Activated effector memory CD4-positive, alpha-beta T cell treated with Interleukin-2 at 50 U/mL for 16 hours (primary cell): ENCODE data around the gene LSP1.
"Not testable (repeated sequence)": the region's sequence is repeated elsewhere in the genome, so short reads cannot be mapped to it uniquely, and the experiment has no call there.

Experiments used
- DNase-seq: peaks from one replicate; pipeline ENCODE4 v3.0.0-alpha.2; 2020

The LSP1 gene

DNA sequence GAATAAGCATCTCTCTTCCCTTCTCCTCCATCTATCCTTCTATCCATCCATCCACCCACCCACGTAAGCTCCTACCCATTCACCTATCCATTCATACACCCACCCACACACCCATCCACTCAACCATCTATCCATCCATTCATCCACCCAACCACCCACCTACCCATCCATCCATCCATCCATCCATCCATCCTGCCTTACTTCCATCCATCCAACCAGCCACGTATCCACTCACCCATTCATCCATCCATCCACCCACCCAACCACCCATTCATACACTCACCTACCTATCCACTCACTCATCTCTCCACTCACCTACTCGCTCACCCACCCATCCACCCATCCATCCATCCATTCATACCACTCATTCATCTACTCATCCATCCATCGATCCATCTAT lies 79.8 kb downstream of the LSP1 start:
- no peak for DNase-seq

DNA sequence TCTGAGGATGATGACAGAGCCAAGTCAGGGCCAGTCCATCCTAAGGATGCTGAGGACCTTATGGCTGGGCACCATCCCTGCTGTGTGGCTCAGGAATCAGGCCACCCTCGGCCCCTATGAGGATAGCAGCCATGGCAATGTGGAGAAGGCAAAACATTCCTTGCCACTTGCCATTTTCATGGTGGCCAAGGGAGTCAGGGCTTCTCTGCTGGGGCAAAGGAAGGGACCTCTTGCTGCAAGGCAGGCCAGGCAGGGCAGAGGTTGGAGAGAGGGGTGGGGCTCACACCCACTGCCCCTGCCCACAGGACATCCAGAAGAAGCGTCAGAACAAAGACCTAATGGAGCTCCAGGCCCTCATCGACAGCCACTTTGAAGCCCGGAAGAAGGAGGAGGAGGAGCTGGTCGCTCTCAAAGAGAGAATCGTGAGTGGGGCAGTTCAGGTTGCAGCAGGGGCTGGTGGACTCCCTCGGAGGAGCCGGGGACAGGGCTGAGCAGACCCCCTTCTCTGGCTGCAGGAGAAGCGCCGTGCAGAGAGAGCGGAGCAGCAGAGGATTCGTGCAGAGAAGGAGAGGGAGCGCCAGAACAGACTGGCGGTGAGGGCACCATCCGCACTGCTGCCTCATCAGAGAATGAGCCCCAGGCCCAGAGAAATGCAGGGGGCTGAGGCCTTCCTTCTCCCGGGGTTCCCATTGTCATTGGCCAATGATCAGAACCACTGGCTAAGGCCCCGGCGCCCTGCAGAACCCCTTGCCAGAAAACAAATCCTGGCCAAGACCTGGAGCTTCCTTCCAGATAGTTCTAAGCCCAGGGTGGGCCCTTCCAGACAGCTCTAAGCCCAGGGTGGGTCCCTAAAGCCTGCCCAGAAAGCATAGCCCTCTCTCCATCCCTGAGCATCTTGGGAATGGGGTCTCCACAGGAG lies 80.8 kb downstream of the LSP1 start:
- no peak for DNase-seq

DNA sequence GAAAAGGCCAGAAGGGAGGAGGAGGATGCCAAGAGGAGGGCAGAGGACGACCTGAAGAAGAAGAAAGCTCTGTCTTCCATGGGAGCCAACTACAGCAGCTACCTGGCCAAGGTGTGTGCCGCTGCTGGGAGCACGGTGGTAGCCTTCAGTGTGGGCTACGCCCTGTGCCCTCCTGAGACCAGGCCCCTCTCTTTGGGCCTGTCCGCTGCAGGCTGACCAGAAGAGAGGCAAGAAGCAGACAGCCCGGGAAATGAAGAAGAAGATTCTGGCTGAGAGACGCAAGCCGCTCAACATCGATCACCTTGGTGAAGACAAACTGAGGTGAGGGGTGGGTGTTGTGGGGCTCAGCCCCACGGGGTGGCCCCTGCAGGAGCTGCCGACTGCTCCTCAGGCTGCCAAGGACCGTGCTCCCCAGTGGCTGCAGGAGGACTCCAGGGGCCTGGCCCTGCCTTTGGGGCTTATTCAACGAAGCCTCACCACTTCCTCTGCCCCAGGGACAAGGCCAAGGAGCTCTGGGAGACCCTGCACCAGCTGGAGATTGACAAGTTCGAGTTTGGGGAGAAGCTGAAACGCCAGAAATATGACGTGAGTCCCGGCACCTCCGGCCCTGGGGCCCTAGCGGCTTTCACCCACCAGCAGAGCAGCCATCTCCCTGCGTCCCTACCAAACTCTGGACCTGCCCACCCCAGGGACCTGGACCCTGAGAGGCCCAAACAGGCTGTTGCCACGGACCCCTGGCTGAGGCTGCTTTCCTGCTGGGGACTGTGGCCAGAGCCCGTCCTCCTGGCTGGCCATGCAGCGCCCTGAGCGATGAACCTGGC lies 81.7 kb downstream of the LSP1 start:
- no peak for DNase-seq

DNA sequence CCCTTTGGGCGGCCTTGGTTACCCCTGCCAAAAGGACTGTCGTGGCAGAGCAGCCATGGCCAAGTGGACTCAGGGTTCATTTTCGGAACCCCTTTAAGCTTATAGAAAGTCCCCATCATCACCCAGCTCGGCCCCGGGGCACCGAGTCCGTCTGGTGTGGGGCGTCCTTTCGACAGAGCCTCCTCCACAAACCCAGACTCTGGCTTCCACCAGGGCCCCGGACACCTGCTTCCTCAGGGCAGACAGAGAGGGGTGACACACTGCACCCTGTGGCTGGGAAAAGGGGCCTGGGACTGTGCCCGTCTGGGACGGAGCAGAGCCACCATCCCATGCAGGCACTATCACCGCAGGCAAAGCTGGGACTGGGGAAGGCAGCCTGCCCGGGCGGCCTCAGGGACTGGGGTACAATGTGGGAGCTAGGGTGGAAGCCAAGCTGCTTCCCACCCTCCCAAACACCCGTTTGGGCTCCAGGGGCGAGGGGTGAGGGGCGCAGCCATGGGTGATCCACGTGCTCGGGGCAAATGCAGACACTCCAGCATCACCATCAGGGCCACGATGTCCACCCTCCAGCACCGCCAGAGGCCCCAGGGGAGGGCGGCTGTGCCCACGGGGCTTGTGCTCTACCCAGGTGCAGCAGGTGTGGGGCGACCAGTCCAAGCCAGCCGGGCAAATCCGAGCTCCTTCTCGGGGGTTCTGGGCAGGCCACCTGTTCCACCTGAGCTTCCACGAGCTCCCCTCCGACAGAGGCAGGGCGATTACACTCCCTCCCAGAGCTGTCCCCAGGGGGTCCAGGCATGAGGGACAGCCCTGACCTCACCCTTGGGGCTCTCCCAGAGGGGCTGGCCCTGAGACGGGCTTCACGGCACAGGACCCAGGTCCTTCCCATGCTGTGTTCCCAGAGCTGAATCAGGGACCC lies 82.5 kb downstream of the LSP1 start:
- DNase-seq: no peak

DNA sequence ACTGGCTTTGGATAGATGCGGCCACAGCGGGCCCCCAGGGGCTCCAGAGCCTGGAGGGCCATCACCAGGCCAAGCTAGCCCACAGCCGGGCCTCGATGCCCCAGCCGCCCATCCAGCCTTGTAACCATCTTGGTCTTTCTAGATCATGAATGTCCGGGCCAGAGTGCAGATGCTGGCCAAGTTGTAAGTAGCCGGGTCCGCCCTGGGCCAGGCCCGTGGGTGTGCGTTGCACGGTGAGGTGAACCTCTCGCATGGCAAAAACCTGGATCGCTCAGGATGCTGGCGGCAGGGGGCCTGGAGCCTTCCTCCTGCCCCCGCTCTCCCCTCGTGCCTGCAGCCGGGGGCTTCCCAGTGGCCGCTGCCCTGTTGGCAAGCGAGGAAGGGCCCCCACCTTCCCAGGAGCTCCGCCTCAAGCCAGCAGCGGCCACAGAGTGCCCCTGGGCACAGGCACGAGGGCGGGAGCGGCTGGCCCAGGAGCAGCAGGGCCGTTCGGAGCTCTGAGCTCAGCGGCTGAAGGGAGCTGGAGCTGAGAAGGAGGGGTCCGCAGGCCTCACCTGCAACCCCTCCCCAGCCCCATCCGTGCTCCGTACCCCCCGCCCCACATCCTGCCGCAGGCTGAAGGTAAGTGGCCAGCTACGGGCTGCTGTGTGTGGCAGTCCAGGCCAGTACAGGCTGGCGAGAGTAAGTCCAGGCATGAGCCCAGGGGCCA lies 83.3 kb downstream of the LSP1 start:
- DNase-seq: no peak

DNA sequence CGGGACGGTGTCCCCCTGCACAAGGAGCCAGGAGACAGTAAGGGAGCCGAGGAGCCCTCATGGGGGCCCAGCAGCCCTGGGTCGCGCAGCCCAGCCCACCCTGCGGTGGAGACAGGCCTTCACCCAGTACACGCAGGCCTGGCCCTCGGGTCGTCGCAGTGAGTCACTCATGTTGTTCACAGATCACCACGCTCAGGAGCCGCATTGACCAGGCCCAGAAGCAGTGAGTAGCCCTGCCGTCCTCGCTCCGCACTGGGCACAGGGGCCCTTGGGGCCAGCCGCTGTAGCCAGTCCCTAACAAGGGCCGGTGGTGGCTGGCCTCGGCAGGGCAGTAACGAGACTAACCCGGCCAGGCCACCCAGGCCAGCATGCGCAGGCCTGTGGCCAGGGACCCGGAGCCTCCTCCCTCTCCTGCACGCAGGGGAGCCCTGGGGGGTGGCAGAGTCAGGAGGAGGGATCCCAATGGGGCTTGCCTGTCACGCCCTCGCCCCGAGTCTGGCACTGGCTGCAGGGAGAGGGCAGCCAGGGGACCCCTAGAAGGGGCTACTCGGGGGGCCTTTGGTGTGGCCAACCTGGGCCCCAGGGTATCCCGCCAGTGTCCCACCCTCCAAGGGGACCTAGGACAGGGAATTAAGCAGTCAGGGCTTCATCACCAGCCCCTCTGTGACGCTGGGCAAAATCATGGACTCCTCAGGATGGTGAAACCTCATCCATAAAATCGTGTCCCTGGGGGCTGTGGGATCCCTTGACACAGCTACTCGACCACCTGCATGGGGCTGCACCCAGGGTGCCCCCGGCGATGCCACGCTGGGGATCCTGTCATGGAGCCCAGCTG lies 84.1 kb downstream of the LSP1 start:
- no peak for DNase-seq

DNA sequence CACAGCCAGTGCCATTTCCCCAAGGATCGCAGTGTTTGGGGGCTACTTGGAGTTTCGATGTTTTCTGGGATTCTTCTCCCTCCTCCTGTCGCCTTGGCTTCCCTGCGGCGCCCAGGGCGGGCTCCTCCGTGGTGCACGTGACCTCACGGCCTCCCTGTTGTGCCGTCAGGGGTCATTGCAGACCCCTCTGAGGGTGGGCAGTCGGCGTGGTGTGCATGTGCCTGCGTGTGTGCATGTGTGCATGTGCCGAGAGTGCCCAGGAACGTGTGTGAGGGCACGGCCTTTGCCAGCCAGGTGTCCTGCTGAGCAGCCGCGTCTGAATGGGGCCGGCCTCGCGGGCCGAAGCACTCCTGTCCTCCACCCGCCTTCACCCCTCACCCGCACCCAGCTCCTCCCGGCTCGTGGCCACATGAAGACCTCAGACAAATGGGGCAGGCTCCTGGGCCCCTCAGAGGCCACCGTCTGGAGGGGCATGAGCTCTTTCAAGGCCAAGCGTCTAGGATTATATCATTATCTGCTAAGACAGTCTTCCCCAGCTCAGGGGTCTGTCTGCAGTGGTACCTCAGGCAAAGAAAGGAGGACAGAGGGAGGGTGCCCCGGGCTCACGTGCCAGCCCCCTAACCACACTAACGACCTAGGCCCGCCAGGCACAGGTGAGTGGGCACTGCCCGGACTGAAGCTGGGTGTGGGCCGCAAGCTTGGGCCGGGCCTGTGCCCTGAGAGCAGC lies 84.9 kb downstream of the LSP1 start:
- DNase-seq: no peak

DNA sequence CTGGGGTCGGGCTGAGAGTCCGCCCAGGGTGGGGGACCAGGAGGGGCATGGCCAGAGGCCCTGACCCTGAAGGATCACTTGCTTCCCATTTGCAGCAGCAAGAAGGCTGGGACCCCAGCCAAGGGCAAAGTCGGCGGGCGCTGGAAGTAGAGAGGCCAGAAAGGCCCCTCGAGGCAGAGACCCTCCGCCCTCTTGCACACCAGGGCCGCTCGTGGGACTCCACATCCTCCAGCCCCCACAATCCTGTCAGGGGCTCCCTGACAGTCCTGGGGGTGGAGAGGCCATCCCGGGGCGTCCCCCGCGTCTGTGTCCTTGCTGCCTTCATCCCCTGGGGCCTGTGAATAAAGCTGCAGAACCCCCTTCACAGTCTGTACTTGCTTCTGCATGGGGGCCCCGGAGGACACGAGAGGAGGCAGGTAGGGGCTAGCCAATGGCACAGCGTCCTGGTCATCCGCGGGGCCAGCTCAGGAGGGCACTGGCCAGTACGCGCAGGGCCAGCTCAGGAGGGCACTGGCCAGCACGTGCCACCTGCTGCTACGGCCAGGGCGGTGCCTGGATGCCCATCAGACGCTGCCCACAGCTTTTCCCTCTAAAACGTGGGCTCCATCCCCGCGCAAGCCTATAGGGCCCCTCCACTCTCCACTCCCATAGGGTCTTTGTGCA lies 85.6 kb downstream of the LSP1 start:
- no peak for DNase-seq

DNA sequence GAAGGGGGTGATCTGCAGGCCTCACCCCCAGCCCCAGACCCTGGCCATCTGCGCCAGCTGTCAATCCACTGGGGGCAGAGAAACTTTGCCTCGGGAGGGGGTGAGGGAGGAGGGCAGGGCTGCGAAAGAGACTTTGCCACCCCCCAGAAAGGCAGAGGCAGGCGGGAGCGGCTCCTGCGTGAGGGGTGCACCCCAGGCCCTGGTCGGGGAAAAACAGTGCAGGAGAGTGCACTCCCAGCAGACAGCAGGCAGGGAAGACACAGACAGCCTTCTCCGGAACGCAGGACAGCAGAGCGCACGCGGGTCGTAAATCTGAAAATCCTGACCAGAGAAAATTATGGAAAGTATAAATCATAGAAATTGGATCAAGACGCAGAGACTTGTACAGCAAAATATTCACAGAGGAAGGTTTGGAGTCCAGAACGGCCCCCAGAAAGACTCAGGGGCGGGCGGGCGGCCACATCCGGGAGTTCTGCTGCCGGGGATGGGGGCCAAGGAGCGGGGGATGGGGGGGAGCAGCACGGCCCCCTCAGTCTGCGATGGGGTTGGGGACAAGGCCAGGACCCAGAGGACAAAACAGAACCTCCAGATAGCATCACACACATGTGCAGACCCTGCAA lies 86.2 kb downstream of the LSP1 start:
- no peak for DNase-seq

DNA sequence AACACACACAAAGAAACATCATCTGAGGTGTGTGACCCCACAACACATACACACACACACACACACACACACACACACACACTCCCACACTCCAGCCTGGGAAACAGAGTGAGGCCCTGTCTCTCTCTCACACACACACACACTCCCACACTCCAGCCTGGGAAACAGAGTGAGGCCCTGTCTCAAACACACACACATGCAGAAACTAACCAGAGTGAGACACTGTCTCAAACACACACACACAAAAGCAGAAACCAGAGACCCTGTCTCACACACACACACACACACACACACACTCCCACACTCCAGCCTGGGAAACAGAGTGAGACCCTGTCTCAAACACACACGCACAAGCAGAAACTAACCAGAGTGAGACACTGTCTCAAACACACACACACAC lies 86.9 kb downstream of the LSP1 start:
- not testable (repeated sequence) for DNase-seq
